ENCODE data around the gene ASTL.
"Not testable (repeated sequence)": the region's sequence is repeated elsewhere in the genome, so short reads cannot be mapped to it uniquely, and the experiment has no call there.

The ASTL gene

GRCh38 chr2:96097441-96097840 lies 40.9 kb downstream of the ASTL start:
- no peak for DNase-seq

DNA sequence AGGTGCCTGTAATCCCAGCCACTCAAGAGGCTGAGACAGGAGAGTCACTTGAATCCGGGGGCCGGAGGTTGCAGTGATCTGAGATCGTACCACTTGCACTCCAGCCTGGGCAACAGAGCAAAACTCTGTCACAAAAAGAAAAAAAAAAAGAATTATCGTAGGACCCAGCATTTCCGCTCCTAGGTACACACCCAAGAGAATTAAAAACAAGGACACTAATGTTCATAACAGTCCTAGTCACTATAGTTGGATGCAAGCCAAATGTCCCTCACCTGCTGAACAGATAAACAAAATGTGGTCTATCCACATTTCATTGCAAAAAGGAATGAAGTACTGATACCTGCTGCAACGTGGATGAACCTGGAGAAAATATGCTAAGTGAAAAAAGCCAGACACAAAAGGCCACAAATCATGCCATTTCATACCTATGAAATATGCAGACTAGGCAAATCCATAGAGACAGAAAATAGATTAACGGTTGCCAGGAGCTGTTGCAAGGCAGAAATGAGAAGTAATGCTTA lies 43.1 kb downstream of the ASTL start:
- no peak for DNase-seq

GRCh38 chr2:96093528-96093927 lies 44.8 kb downstream of the ASTL start:
- peak in 1 of 2 donors; percentile 6 for DNase-seq

- peak in 1 of 2 donors; percentile 15 for DNase-seq
These were observed 45.4 kb downstream of the ASTL start for GRCh38 chr2:96092951-96093350.

DNA sequence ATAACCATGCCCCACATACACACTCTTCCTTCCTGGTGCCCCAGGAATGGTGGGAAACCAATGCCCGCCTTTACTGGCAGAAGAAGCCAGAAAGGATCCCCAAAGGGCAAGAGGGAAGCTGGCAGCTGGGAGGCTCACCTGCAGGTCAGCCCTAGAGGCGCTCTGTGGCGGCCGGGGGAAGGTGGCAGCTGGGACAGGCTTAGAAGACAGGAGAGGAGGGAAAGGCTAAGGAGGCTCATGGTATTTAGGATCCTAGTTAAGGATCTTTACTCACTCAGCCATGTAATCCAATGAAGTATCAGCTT lies 45.8 kb downstream of the ASTL start:
- DNase-seq, result no peak

DNA sequence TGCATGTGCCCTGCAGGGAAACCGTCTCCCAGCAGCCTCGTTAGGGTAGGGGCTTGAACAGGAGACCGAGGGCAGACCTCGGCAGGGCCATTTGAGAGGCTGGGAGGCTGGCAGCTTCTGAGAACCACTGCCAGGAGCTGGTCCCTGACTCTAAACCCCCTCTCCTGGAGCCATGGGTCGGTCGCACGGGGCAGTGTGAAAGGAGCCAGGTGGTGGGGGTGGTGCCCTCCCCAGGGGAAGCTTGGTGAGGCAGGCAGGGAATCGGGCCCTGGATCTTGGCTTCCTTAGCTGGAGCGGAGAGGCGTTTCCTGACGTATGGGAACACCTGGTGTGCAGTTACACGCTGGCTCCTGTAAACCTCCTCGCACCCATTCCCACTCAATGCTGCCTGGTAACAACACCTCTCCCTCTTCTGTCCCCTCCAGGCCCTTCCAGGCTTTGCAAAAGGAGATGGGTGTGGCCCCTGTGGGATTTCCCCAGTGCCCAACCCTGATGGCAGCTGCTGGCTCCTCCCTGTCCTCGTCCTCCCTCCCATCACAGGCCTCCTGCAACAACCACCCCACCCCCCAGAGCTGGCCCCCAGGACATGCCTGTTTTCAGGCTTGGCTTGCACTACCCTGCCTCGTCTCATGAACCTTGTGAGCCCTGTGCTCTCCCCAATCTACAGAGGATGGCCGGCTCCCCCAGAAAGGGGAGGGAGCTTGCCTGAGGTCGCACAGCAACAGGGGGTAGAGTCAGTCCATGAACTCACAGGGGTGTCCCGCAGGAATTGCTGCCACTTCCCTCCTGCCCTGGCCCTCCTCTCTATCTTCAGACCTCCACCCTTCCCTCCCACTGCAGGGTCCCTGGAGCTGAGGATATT lies 46.4 kb downstream of the ASTL start:
- peak in 1 of 2 donors; percentile 10 for DNase-seq

DNA sequence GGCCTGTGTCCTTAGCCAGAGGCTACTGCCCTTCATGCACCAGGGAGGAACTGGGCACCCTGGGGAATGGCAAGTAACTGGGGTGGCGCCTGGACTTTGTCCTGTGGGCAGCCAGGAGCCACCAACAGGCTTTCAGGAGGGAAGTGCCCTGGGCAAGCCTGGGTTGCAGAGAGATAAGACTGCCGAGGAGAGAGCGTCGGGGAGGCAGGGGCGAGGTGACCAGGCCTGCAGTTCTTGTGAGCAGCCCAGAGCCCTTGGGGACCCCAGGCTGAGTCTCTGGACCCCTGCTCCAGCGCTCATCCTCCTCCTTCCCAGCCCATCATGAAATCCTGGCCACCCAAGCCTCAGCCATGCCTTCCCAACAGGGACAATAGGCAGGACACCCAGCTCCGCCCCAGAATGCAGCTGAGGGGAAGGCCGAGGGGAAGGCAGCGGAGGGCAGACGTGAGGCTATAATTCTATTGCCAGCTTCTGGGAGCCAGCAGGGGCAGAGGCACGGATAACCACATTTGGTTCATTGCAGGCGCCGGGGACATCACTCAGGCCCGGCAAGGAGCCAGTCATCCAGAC lies 47.1 kb downstream of the ASTL start:
- peak in 1 of 2 donors; percentile 7 for DNase-seq

- no peak for DNase-seq
These were observed 47.9 kb downstream of the ASTL start for GRCh38 chr2:96090196-96090926.

DNA sequence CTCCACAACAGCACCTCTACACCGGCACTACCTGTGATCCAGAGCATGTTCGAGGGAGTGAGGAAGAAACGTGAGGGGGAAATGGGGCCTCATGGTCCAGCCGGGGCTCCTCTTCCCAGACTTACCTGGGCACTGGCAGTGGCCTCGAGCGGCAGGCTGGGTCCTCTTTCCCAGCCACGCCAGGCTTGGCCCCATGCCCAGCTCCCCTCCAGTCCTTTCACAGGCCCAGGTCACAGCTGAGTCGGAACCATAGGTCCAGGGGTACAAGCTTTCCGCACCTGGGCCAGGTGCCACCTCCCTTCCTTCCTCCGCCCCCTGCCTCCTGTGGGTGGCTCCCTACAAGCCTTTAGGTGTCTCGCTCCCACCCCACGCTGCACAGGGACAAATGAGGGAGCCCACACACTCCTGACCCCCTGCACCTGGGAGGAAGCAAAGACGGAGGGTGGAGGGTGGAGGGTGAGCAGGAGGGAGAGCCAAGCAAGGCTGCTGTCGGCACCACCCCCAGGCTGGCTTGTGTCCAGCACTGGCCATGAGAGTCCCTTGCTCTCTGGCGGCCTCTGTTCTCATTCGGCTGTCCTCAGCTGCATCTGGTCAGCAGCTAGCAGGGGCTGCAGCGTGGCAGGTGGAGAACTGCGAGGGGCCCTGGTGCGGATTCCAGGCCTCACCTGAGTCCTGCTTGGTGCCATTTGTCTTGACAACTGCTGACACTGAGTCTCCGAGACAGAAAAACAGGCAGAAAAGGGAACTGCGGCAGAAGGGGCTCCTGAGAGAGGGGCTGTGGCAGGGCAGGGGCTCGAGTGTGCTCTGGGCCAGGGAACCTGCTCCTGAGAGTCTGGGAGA lies 48.7 kb downstream of the ASTL start:
- DNase-seq, result peak in 1 of 2 donors; percentile 7

DNA sequence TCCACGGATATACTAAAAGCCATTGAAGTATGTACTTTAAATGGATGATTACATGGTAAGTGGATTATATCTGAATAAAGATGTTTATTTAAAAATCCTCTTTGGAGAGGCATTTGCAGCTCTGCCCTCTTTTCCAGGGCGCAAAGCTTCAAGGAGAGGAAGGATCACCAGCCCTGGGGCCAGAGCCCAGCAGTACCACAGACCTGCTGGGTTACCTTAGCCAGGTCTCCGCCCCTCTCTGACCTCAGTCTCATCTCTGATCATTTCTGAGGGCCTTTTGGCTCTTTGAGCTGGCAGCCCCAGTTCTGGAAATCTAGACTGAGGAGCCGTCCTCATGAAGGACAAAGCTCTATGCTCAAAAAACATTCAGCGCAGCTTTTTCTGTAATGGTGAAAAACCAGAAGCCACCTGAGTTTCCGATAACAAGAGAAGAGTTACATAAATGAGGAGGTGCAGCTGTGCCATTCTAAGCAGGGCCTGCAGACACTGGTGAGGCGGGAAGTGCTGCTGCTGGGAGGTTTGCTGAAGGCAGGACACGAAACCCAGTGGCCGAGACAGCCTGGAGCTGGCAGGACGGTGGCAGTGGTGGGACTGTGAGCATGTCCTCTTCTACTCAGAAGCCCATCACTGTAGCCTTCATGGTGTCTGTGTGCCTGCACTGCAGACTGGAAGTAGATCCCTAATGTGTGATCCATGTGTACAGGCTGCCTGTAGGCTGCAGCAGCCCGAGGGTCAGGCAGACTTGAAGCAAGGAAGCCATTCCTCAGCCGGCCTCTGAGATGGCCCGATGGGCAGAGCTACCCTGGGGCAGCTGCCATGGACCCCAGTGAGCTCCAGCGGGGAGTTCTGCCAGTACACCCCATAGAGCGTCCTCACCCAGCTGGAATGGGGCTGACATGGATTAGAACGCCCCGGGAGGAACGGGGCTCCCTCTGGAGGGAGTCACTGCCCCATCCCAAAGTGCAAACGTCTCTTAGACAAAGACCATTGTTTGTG lies 49.7 kb downstream of the ASTL start:
- no peak for DNase-seq

- no peak for DNase-seq
These were observed 51.2 kb downstream of the ASTL start for GRCh38 chr2:96087130-96087529.

GRCh38 chr2:96085541-96086355 lies 52.6 kb downstream of the ASTL start:
- no peak for DNase-seq

DNA sequence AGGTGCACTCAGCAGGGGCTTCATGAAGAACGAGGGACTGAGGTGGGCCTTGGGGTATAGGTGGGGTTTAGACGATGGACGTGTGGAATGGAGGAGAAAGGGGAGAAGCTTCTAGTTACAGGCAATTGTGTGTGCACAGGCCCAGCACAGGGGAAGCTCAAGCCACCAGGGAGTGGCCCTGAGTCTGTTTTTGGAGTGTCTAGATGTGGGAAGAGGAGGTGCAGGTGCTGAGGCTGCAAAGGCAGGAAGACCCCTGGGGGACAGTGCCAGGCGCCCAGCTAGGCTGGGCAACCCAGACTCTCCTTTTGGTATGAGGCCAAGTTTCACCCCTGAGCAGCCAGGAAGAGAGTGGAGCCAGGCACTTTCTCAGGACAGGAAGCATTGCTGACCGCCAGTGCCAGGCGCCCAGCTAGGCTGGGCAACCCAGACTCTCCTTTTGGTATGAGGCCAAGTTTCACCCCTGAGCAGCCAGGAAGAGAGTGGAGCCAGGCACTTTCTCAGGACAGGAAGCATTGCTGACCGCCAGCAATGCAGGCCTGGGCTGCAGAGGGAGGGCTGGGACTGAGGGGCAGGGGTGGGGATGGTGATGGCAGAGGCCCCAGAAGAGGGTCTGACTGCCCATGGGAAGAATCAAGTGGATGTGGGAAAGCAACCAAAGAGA lies 53.3 kb downstream of the ASTL start:
- not testable (repeated sequence) for DNase-seq

- DNase-seq, result no peak
These were observed 54.1 kb downstream of the ASTL start for GRCh38 chr2:96083989-96084857.

DNA sequence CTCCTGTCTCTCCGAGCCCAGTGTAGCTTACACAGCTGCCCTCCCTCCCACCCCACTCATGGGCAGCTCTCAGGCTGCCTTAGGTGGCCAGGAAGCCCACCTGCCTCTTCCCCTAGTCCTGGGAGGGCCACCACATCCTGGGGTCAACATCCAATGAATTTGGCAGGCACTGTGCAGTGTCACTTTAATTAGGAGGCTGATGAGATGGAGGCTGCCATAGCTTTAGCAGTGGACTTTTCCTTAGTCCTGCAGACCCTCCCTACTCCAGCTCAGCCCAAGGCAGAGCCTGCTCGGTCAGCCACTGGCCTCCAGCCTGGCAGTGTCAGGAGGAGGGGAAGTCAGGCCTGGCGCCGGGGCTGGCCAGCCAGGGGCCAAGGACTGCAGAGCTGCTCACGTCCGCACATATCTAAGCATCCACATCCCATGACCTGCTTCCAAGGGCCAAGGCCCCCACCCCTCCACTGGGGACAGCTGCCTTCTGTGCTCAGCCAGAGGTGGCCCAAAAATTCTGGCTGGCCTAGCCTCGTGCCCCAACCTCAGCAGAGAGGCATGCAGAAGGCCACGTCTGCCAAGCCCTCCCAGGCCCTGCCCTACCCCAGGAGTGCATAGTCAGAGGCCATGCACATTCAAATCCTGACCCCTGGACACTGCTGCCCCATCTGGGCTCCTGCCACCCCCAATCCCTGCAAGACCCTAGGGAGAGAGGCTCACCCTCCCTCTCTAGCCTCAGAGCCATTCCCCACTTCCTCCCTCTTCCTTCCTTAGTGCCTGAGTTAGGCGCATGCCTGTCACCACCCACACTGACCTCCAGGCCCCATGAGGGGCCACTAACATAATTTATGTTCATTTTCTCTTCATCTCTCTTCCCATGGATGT lies 55.0 kb downstream of the ASTL start:
- no peak for DNase-seq

- DNase-seq, result no peak
These were observed 55.9 kb downstream of the ASTL start for GRCh38 chr2:96082211-96083063.

DNA sequence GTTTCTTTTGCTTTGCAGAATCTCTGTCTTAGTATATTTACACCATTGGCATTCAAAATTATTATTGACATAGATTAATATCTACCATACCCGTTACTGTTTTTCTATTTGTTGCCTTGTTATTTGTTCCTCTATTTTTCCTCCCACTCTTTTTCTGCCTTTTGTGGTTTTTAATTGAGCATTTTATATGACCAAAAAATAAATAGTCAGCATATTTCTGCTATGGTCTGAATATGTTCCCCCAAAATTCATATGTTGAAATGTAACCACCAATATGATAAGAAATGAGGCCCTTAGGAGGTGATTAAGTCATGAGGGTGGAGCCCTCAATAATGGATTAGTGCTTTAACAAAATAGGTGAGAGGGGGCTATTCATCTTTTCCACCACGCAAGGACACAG lies 57.3 kb downstream of the ASTL start:
- no peak for DNase-seq

All from stimulated activated CD4-positive, alpha-beta T cell treated with anti-CD3 and anti-CD28 coated beads, Interleukin-2, amount 100 ng/mL, for 24 hours (primary cell).